GM12878 (cell line): ENCODE measurements around the gene MBD2. TPM values are rescaled to one million over a fixed set of nuclear protein-coding genes. Genes with fewer than 3 reads are reported as not detected.

Experiments used
- CHD2 ChIP-seq: IDR thresholded peaks from 2 replicates; pipeline ENCODE4 v1.6.1; 2011; ENCODE audit warnings: low read depth, low read length, improper control_type of control experiment, borderline replicate concordance
- DPF2 ChIP-seq: fragments of 450-650 bp; IDR thresholded peaks from 2 replicates; pipeline ENCODE4 v1.6.1; 2017; ENCODE audit warnings: mild to moderate bottlenecking
- ESRRA ChIP-seq: IDR thresholded peaks from 2 replicates; pipeline ENCODE4 v1.6.1; 2012; ENCODE audit warnings: mild to moderate bottlenecking, low read length, improper control_type of control experiment
- MLLT1 ChIP-seq: fragments of 450-650 bp; IDR thresholded peaks from 2 replicates; pipeline ENCODE4 v1.6.1; 2016; ENCODE audit warnings: mild to moderate bottlenecking
- MTA2 ChIP-seq: fragments of 450-650 bp; IDR thresholded peaks from 2 replicates; pipeline ENCODE4 v1.6.1; 2016; ENCODE audit warnings: low read depth, mild to moderate bottlenecking, moderate library complexity
- MYB ChIP-seq: fragments of 150-350 bp; IDR thresholded peaks from 2 replicates; pipeline ENCODE4 v1.6.1; 2014; ENCODE audit warnings: mild to moderate bottlenecking, low read depth, low read length, borderline replicate concordance
- NFXL1 ChIP-seq: fragments of 450-650 bp; IDR thresholded peaks from 2 replicates; pipeline ENCODE4 v1.6.1; 2017; ENCODE audit warnings: antibody characterized with exemption, mild to moderate bottlenecking, borderline replicate concordance
- NFYA ChIP-seq: IDR thresholded peaks from 2 replicates; pipeline ENCODE4 v1.6.1; 2011; ENCODE audit warnings: low read depth, mild to moderate bottlenecking, low read length, improper control_type of control experiment, borderline replicate concordance
- POLR2AphosphoS5 ChIP-seq: IDR thresholded peaks from 2 replicates; pipeline ENCODE4 v1.6.1; 2011; ENCODE audit warnings: mild to moderate bottlenecking, low read length, inconsistent platforms
- PRDM15 ChIP-seq: fragments of 450-650 bp; formaldehyde crosslinking; IDR thresholded peaks from 2 replicates; pipeline ENCODE4 v1.4.0; 2020; ENCODE audit warnings: mild to moderate bottlenecking, moderate library complexity
- SKIL ChIP-seq: fragments of 450-650 bp; IDR thresholded peaks from 2 replicates; pipeline ENCODE4 v1.6.1; 2017; ENCODE audit warnings: mild to moderate bottlenecking, low read depth, inconsistent platforms; ENCODE audit not compliant: poor library complexity, severe bottlenecking
- SMARCA5 ChIP-seq: fragments of 450-650 bp; IDR thresholded peaks from 2 replicates; pipeline ENCODE4 v1.6.1; 2017; ENCODE audit warnings: mild to moderate bottlenecking
- SMC3 ChIP-seq: IDR thresholded peaks from 2 replicates; pipeline ENCODE4 v1.6.1; 2011; ENCODE audit warnings: low read length, improper control_type of control experiment, borderline replicate concordance
- SUPT20H ChIP-seq: IDR thresholded peaks from 2 replicates; pipeline ENCODE4 v1.6.1; 2011; ENCODE audit warnings: low read depth, mild to moderate bottlenecking, low read length, moderate library complexity, borderline replicate concordance; ENCODE audit not compliant: control insufficient read depth
- TCF12 ChIP-seq: IDR thresholded peaks from 2 replicates; pipeline ENCODE4 v1.6.1; 2011; ENCODE audit warnings: low read depth, mild to moderate bottlenecking, low read length
- TCF7 ChIP-seq: IDR thresholded peaks from 2 replicates; pipeline ENCODE4 v1.6.1; 2014; ENCODE audit warnings: antibody characterized with exemption, borderline replicate concordance
- ZBTB11 ChIP-seq: fragments of 450-650 bp; formaldehyde crosslinking; IDR thresholded peaks from 2 replicates; pipeline ENCODE4 v1.5.0; 2022; ENCODE audit warnings: mild to moderate bottlenecking, missing genetic modification characterization
- ZNF207 ChIP-seq: fragments of 450-650 bp; IDR thresholded peaks from 2 replicates; pipeline ENCODE4 v1.6.1; 2014; ENCODE audit warnings: antibody characterized with exemption, mild to moderate bottlenecking, borderline replicate concordance
- polyA plus RNA-seq, 11 experiments: library from polyadenylated mRNA; depleted of rRNA in 4 of 11; unstranded in 6 of 11; stranded (reverse) in 5 of 11; fragments of >200 nt; fragmentation: Nextera tagmentation in 4 of 11; fragmentation: Illumina TruSeq in 1 of 11; extraction: Ambion mirVana in 4 of 11; extraction: Trizol in 1 of 11; gene quantifications; 1 replicate in 1 of 11; 2 replicates in 10 of 11; pipeline versions ENCODE4 v1.2.1 to v1.2.3, GENCODE V29; 2011 to 2016; ENCODE audit warnings: inconsistent platforms in 2 of 11, missing spikeins in 2 of 11, low read depth in 1 of 11
- total RNA-seq, 4 experiments: library from RNA; depleted of rRNA in 3 of 4; stranded (reverse); fragments of >200 nt in 3 of 4; fragmentation: Illumina TruSeq in 1 of 4; extraction: Trizol in 1 of 4; gene quantifications; 2 replicates each; pipeline versions ENCODE4 v1.2.1 to v1.2.3, GENCODE V29; 2013 to 2021

The MBD2 gene
- total and polyA plus RNA-seq, 10 of the 15 experiments (the other 5 are each of a cell fraction or from before 2014, with no cell fraction given), result 24.1 to 276 (median 57.9) TPM

GRCh38 chr18:54260396-54261072, 36.1 kb upstream of the MBD2 start (continued):
- no peak; the same call in 1 of the 2 replicates for TF ChIP-seq SMC3
- no peak for TF ChIP-seq NFXL1
- TF ChIP-seq ESRRA, result no peak
- TF ChIP-seq TCF12, result 0 out of 2 replicates have a peak, but pooled peaks have one; percentile 17
- no peak for TF ChIP-seq CHD2
- TF ChIP-seq SUPT20H, result no peak
- no peak for TF ChIP-seq MLLT1
- TF ChIP-seq ZNF207, result no peak
- TF ChIP-seq SMARCA5, result no peak
- TF ChIP-seq NFYA, result no peak
- TF ChIP-seq TCF7, result no peak
- no peak for TF ChIP-seq POLR2AphosphoS5
- TF ChIP-seq ZBTB11 (CRISPR knock-in tag), result no peak
- no peak for TF ChIP-seq PRDM15 (CRISPR knock-in tag)
- no peak for TF ChIP-seq MYB
- TF ChIP-seq DPF2, result no peak
- TF ChIP-seq SKIL, result peak; percentile 79
- peak; percentile 62; the same call in 1 of the 2 replicates for TF ChIP-seq MTA2
